Activated naive CD4-positive, alpha-beta T cell (primary cell): Measurements from ENCODE around the gene NANOS1.
"Not testable (repeated sequence)": the region's sequence is repeated elsewhere in the genome, so short reads cannot be mapped to it uniquely, and the experiment has no call there.

Experiments used
- DNase-seq, 4 experiments: peaks; one replicate each; lab custom pipeline; 2025; lab: John Stamatoyannopoulos, UW

Gene NANOS1

GRCh38 chr10:119020627-119020946 lies 8.9 kb upstream of the NANOS1 start:
- DNase-seq, result no peak

- no peak for DNase-seq
These were observed 6.5 kb upstream of the NANOS1 start for GRCh38 chr10:119022846-119023552.

DNA sequence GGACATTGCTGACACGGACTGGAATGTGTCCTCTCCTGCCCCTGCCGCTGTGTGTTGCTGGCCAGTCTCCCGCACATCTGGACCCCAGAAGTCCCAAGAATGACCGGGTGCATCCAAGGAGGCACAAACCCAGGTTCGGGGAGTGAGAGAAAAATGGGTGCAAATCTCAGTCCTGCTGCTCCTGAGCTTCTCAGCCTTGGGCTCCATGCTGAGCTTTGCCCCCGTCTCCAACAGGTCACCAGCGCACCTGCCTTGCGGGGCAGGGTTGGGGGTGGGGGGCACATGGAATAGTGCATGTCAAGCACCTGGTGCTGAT lies 6.0 kb upstream of the NANOS1 start:
- no peak for DNase-seq

DNA sequence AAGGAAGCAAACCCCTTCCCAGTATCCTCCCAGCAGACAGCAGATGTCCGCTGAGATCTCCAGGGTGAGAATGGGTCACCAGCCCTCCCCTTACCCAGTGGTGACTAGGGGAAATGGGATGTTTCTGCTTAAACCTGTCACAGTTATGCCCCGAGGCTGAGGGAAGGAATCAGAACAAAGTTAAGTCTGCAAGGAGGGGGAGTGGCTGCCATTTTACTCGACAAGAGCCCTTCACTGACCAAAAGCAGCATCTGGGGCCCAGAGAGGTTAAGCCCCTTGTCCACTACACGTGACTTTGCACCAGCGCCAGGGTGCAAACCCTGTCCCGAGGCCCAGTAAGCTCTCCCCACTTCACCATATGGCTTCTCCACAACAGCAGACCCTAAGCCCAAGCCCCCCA lies 4.6 kb upstream of the NANOS1 start:
- DNase-seq, result no peak

- no peak for DNase-seq
These were observed 4.2 kb upstream of the NANOS1 start for GRCh38 chr10:119025336-119025735.

DNA sequence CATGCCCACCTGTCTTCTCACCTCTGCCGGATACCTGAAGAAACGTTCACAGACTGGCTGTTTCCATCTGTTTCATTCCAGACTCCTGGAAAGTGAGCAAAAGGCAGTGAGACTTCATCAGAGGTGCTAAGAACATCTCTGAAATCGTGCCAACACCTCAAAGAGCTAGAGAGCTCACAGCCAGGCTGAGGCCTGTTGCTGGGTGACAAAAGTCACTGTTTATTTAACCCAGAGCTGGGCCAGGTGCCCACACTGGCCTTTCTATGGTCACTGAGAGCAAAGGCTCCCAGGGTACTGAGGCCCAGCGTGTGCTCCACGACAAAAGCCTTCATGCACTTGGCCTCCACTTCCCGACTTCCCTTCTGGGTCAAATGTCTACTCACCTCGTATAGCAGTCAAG lies 3.7 kb upstream of the NANOS1 start:
- DNase-seq, result no peak

DNA sequence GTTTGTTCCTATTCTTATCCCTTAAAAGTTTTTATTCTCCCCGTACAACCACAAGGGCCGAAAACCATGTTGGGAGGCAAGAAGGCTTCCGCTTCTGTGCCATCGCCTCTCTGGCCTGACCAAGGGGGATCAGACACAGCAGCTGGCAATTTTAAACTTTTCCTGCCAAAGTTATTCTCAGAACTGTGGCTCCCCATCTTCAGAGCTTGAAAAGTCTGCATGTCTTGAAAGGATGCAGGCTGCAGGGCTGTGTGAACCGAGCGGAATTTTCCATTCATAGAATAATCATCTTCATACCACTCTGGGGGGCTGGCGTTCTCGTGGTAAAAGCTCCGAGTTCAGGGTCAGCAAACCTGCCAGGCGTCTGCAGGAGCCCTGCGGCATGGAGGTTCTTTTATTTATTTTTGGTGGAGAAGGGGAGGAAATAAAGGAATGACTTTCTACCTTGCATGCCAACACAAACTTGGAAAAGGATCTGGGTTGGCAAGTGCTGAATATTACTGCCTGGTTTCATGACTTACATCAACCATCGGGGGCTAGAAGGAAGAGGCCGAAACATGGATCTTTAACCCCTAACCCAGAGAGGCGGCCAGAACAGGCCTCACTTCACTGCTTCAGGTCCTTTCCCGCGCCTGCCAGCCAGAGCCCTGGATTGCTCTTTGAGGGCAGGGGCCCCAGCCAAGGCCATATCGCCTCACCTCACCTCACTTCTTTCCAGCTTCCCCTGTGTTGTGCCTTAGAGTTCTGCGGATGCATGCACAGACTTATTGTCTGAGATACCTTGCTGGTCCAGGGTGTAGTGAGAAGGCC lies 3.0 kb upstream of the NANOS1 start:
- DNase-seq, result no peak

GRCh38 chr10:119028445-119028899 lies 1.0 kb upstream of the NANOS1 start:
- not testable (repeated sequence) for DNase-seq

DNA sequence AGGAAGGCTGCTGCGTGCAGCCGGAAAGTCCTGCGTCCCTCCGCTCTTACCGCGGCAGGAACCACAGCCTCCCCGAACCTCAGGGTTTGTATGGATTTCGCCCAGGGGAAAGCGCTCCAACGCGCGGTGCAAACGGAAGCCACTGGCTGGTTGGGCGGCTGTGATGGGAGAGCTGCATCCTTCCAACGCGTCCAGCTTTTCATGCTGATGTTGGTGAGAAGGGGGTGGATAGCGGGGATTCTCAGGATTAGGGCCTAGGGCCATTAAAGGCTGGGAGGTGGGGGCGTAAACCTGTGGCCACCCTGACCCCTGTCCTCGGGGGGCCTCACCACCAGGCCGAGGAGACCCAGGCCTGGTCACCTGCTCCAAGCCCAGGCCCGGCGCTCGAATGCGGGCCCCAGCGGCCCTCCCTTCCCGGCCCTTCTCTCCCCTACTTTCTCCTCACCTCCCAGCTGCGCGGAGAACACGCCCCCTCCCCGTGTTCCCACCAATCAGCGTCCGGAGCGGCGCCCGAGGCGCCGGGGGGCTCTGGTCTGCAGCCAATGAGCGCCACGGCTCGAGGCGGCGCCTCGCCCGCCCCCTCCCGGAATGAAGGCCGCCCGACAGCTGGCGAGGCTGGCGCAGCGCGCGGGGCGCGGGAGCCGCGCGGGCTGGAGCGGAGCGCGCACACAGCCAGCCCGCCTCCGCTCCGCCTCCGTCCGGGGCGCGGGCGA lies 458 bp upstream of the NANOS1 start:
- peak; percentile 20 to 72 (median 30) for DNase-seq

DNA sequence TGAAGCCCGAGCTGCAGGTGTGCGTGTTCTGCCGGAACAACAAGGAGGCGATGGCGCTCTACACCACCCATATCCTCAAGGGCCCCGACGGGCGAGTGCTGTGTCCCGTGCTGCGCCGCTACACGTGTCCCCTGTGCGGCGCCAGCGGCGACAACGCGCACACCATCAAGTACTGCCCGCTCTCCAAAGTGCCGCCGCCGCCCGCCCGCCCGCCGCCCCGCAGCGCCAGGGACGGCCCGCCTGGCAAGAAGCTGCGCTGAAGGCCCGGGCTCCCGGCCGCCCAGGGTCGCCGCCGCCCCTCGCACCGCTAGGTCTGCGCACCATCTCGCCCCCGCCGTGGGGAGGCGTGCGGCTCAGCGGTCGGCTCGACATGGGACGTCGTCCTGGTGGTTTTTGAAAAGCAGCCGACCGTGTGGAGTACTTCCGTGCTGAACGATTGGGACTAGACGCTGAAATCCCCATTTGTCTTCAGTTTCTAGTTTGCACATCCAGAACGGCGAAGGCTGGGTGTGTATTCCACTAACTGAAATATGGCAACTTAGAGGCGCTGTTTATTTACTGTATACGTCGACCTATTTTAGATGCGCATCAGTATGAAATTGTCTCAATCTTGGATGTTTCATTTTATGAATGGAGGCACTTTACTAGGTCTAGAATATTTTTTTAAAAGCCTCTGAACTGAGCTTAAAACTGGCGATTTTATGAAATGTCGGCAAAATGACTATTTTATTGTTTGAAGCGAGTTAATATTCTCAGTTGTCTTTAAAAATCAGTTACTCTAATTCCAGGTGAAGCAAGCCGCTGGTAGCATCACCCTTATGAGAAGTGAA lies 1.1 kb downstream of the NANOS1 start:
- peak in 3 of 4 experiments; percentile 6 to 14 (median 8) for DNase-seq

DNA sequence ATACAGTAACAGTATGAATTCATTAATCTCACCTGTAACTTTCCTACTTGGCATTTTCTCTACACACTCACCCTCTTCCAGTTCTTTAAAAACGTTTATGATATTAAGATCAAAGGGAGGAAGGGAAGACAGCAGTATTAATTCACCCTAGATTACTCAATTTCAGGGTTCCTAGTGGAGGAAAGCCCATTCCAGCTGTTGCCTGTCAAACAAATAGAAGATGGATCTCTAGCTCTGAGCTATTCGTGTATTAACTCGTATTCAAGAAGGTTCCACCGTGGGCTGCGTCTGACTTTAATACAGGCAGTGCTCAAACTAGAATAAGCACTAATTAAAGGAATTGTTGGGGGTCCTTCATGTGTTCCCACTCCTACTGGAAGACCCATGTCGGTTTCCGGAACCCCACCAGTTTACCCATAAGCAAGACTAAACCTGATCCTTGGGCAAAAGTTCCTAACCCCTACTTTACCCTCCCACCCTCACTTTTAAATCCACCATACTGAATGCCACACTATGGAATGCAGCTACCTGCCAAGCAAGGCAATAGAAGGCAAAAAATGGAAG lies 2.1 kb downstream of the NANOS1 start:
- DNase-seq, result no peak

GRCh38 chr10:119039161-119039560 lies 9.6 kb downstream of the NANOS1 start:
- DNase-seq, result no peak

DNA sequence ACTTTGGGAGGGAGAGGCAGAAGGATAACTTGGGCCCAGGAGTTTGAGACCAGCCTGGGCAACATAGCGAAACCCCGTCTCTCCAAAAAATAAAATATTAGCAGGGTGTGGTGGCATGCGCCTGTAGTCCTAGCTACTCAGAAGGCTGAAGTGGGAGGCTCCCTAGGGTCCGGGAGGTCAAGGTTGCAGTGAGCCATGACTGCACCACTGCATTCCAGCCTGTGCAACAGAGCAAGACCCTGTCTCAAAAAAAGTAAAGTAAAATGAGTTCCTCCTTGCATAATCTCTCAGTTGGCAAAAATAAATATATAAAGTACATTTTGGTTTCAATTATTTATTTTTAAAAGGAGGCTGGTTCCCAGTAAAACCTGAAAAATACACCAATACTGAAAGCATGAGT lies 11.8 kb downstream of the NANOS1 start:
- DNase-seq, result no peak

- DNase-seq, result no peak
These were observed 12.7 kb downstream of the NANOS1 start for GRCh38 chr10:119042169-119042568.

DNA sequence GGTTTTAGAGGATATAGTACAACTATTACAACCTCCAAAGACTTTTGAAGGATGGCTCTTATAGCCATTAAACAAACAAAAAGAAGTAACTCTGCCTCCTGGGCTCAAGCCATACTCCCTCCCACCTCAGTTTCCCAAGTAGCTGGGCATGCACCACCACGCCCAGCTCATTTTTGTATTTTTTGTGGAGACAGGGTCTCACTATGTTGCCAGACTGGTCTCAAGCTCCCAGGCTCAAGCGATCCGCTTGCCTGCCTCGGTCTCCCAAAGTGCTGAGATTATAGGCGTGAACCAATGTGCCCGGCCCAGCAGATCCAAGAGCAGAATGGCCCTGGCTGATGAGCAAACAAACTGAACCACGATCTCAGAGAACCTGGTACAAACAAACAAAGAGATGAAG lies 16.0 kb downstream of the NANOS1 start:
- no peak for DNase-seq

GRCh38 chr10:119049361-119049760 lies 19.8 kb downstream of the NANOS1 start:
- no peak for DNase-seq

DNA sequence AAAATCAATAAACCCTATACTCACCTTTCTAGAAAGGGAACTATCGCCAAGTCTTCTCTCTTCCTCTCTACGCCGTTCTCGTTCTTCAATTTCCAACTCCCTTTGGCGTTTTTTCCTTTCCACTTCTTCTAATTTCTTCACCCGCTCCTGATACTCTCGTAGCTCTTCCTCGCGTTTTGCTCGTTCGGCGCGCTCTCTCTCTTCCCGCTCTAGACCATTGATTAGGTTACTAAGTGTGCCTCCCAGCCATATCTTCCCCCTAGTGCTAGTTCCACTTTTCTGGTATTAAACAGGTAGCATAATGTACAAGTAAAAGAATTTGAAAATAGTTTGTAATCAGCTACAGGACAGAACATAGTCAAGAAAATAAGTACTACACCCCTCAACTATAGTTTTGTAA lies 20.3 kb downstream of the NANOS1 start:
- no peak for DNase-seq

DNA sequence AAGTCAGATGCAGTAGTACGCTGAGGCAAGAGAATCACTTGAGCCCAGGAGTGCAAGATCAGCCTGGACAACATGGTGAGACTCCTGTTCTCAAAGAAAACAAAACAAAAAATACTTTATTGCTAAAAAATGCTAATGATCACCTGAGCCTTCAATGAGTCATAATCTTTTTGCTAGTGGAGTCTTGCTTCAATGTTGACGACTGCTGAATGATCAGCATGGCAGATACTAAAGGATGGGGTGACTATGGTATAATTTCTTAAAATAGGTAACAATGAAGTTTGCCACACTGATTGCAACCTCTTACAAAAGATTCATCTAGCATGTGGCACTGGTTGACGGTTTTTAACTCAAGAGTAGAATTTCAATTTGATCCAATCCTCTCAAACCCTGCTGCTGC lies 22.3 kb downstream of the NANOS1 start:
- no peak for DNase-seq

DNA sequence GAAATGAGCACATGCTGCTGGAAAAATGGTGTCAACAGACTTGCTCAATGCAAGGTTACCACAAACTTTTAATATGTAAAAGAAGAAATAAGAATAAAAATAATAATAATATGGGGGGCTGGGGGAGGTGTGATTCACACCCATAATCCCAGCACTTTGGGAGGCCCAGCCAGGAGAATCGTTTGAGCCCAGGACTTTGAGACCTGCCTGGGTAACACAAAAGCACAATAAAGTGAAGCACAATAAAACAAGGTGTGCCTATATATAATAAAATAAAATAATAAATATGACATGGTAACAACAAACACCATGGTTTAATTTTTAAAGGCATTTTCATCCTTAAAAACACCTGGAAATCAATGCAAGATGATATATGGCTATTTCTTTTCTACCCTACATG lies 26.0 kb downstream of the NANOS1 start:
- no peak for DNase-seq

- no peak for DNase-seq
These were observed 28.5 kb downstream of the NANOS1 start for GRCh38 chr10:119058010-119058409.

- DNase-seq, result no peak
These were observed 30.0 kb downstream of the NANOS1 start for GRCh38 chr10:119059557-119059956.

- no peak for DNase-seq
These were observed 30.6 kb downstream of the NANOS1 start for GRCh38 chr10:119060107-119060506.
